HepG2 (cell line): ENCODE results near the gene TMTC2. TPM values are rescaled to one million over a fixed set of nuclear protein-coding genes. Genes with fewer than 3 reads are reported as not detected.

Source experiments
- ATAC-seq: fragments of 200-7000 bp; cut with Tn5 transposase; 3 replicates; pipeline ENCODE4 v1.9.1; 2020; ENCODE audit warnings: mild to moderate bottlenecking, moderate library complexity
- BruUV-seq: library from RNA; stranded (reverse); fragments of 400-500 nt; replicated peaks from 2 replicates; lab custom pipeline; 2021; lab: Mats Ljungman, UMichigan
- CTCF ChIA-PET: fragments of 300-600 bp; formaldehyde crosslinking; extraction: SDS; loops from one replicate; lab custom pipeline; 2021; ENCODE audit warnings: low total read pairs, inconsistent platforms, low intra/inter-chr PET ratio; lab: Yijun Ruan, JAX
- POLR2A ChIA-PET: fragments of 350-600 bp; sonication (Branson Sonifier 250); formaldehyde crosslinking; loops from one replicate; lab custom pipeline; 2020; ENCODE audit warnings: antibody characterized with exemption, inconsistent platforms; lab: Yijun Ruan, JAX
- DNase-seq: peaks from one replicate; pipeline ENCODE4 v3.0.0-alpha.2; 2015; ENCODE audit warnings: low spot score
- FAIRE-seq: peaks from 3 replicates; lab custom pipeline; 2011; peaks lifted over from hg19 to GRCh38; lab: Jason Lieb, UNC
- H2AFZ ChIP-seq: one replicate; pipeline ENCODE4 v1.6.1; 2011; ENCODE audit warnings: low read length, inconsistent platforms
- H3K27ac ChIP-seq: fragments of 300-600 bp; 3 replicates; pipeline ENCODE4 v1.8.0; 2011; ENCODE audit warnings: mixed run types, mild to moderate bottlenecking, mixed read lengths, low read length, inconsistent platforms; ENCODE audit not compliant: insufficient read depth; ENCODE audit errors: extremely low read length
- H3K27me3 ChIP-seq, 2 experiments: fragments of 200-600 bp in 1 of 2; 2 replicates in 1 of 2; 3 replicates in 1 of 2; pipeline versions ENCODE4 v1.6.0 to v1.8.0; 2011; ENCODE audit warnings: low read length in 2 of 2, mild to moderate bottlenecking in 2 of 2, moderate library complexity in 2 of 2, inconsistent platforms in 1 of 2; ENCODE audit not compliant: insufficient read depth in 2 of 2, control insufficient read depth in 1 of 2
- H3K36me3 ChIP-seq, 2 experiments: fragments of 200-600 bp in 1 of 2; replicated peaks in 1 of 2; 2 replicates in 1 of 2; 3 replicates in 1 of 2; pipeline versions ENCODE4 v1.5.1 to v1.8.0; 2011; ENCODE audit warnings: low read length in 2 of 2, inconsistent platforms in 1 of 2; ENCODE audit not compliant: insufficient read depth in 2 of 2, control insufficient read depth in 1 of 2
- H3K4me1 ChIP-seq: 2 replicates; pipeline ENCODE4 v1.5.1; 2012; ENCODE audit warnings: low read length, inconsistent platforms; ENCODE audit not compliant: insufficient read depth
- H3K4me2 ChIP-seq: 2 replicates; pipeline ENCODE4 v1.6.0; 2011; ENCODE audit warnings: low read depth, low read length, inconsistent platforms
- H3K4me3 ChIP-seq, 3 experiments: fragments of 200-600 bp in 1 of 3; sonication (generic), shearing (Covaris generic) in 1 of 3; replicated peaks in 1 of 3; 2 replicates each; pipeline ENCODE4 v1.5.1; 2011 to 2016; ENCODE audit warnings: low read length in 3 of 3, inconsistent platforms in 2 of 3, low read depth in 2 of 3, mild to moderate bottlenecking in 2 of 3, control low read depth in 1 of 3, mixed read lengths in 1 of 3; ENCODE audit not compliant: insufficient read depth in 1 of 3
- H3K79me2 ChIP-seq: one replicate; pipeline ENCODE4 v1.6.1; 2011; ENCODE audit warnings: low read length, inconsistent platforms; ENCODE audit not compliant: insufficient read depth
- H3K9ac ChIP-seq: 2 replicates; pipeline ENCODE4 v1.6.0; 2011; ENCODE audit warnings: mild to moderate bottlenecking, low read depth, low read length, inconsistent platforms; ENCODE audit not compliant: insufficient read depth
- H3K9me3 ChIP-seq: 2 replicates; pipeline ENCODE4 v1.5.1; 2012; ENCODE audit warnings: mild to moderate bottlenecking, low read length
- H4K20me1 ChIP-seq: 2 replicates; pipeline ENCODE4 v1.6.0; 2011; ENCODE audit warnings: inconsistent platforms, mild to moderate bottlenecking, low read length, moderate library complexity; ENCODE audit not compliant: insufficient read depth
- FOXJ3 ChIP-seq: sonication (generic); formaldehyde crosslinking; IDR thresholded peaks from 2 replicates; pipeline ENCODE4 v1.4.0; 2020; ENCODE audit warnings: missing genetic modification reagents, mild to moderate bottlenecking, borderline replicate concordance
- MIER2 ChIP-seq: IDR thresholded peaks from 2 replicates; pipeline ENCODE4 v1.6.1; 2016; ENCODE audit warnings: missing biosample characterization, missing genetic modification reagents
- MXD4 ChIP-seq: IDR thresholded peaks from 2 replicates; pipeline ENCODE4 v1.6.1; 2016; ENCODE audit warnings: mild to moderate bottlenecking, missing biosample characterization, missing genetic modification reagents
- NR2F2 ChIP-seq: IDR thresholded peaks from 2 replicates; pipeline ENCODE4 v1.6.1; 2012; ENCODE audit warnings: low read depth, inconsistent platforms, borderline replicate concordance
- ZNF337 ChIP-seq: sonication (generic); formaldehyde crosslinking; IDR thresholded peaks from 2 replicates; pipeline ENCODE4 v1.5.1; 2020; ENCODE audit warnings: missing genetic modification reagents, low read depth, mild to moderate bottlenecking, borderline replicate concordance
- ZNF567 ChIP-seq: sonication (generic); formaldehyde crosslinking; IDR thresholded peaks from 2 replicates; pipeline ENCODE4 v1.8.1; 2023; ENCODE audit warnings: mild to moderate bottlenecking, missing genetic modification reagents, borderline replicate concordance
- ZNF678 ChIP-seq: sonication (generic); formaldehyde crosslinking; IDR thresholded peaks from 2 replicates; pipeline ENCODE4 v1.4.0; 2020; ENCODE audit warnings: mild to moderate bottlenecking, missing genetic modification reagents
- ZNF883 ChIP-seq: sonication (generic); formaldehyde crosslinking; IDR thresholded peaks from 2 replicates; pipeline ENCODE4 v1.5.1; 2020; ENCODE audit warnings: mild to moderate bottlenecking, missing genetic modification reagents; ENCODE audit errors: not compliant biosample characterization
- WGBS: methylation state at CpG from one replicate; pipeline ENCODE4 v1.1.6; 2017; ENCODE audit warnings: low lambda C conversion rate; 5-methylcytosine and 5-hydroxymethylcytosine counted together
- in situ Hi-C: cut with HindIII; loops from 2 replicates; pipeline ENCODE4 v1.10.0; 2017; ENCODE audit warnings: low pct_unique_long_range_greater_than_20kb; ENCODE audit not compliant: extremely low pct_ligation_motif_present
- intact Hi-C: fragments of 100-400 bp; cut with micrococcal nuclease; formaldehyde crosslinking; loops from one replicate; pipeline ENCODE4 v1.10.0; 2022; ENCODE audit not compliant: unreplicated experiment
- polyA plus RNA-seq, 8 experiments: library from polyadenylated mRNA; depleted of rRNA in 3 of 8; stranded (reverse) in 7 of 8; unstranded in 1 of 8; fragments of >200 nt; fragmentation: Illumina TruSeq in 4 of 8; extraction: Trizol in 4 of 8; gene quantifications; 2 replicates each; pipeline versions ENCODE4 v1.2.1 to v1.2.3, GENCODE V29; 2011 to 2016; ENCODE audit warnings: low read depth in 4 of 8, missing spikeins in 1 of 8, mixed read lengths in 1 of 8; ENCODE audit not compliant: insufficient read depth in 1 of 8
- total RNA-seq, 5 experiments: library from RNA; depleted of rRNA; stranded (reverse); fragments of >200 nt; fragmentation: Illumina TruSeq; extraction: Trizol; gene quantifications; 2 replicates each; pipeline ENCODE4 v1.2.3, GENCODE V29; 2016; ENCODE audit warnings: low read depth in 1 of 5

Gene TMTC2
- total and polyA plus RNA-seq, 2 of the 13 experiments (the other 11 are each of a cell fraction or from before 2014, with no cell fraction given): 0.55 to 0.63 TPM

DNA sequence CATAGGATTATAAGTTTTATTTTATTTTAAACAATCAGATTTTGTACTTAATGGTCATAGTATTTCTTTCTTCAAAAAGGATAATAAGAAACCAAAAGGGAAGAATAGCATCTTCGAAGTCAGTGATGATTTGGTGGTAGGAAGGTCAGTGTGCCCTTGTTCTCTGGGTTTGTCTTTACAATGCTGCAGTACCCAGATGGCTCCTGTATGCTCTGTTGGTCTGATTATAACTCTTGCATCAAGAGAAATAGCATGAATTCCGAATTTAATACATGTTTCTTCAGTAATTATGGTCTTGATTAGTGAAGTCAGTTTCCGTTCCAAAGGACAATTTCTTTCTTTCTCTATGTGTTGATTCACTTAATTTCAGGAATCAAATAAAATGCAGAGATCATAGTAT is 180.2 kb downstream of the TMTC2 start:
- in situ Hi-C loops: no loop called here
- DNase-seq (no peak), ATAC-seq (no peak)
- H3K27me3 ChIP-seq: no peaks in the 10 kb centered on the region
- BruUV-seq: no TSS peak
- WGBS: 2% methylated on average over 3 of the region's 3 CpGs
- intact Hi-C loops: no loop called here
- no peaks in the 10 kb centered on the region for H3K79me2 ChIP-seq
- H3K9ac ChIP-seq: no peak overlapping the region
- no peak overlapping the region for H3K4me3 ChIP-seq
- no peaks in the 10 kb centered on the region for H3K36me3 ChIP-seq
- H2AFZ ChIP-seq: no peak overlapping the region
- CTCF ChIA-PET: no interaction called here
- no peaks in the 10 kb centered on the region for H4K20me1 ChIP-seq
- H3K27ac ChIP-seq: no peak overlapping the region
- TF ChIP-seq ZNF883 (CRISPR knock-in tag): no peak
- TF ChIP-seq MXD4: no peak
- TF ChIP-seq, all 625 proteins: peak for 0
- POLR2A ChIA-PET: no interaction called here
- no peaks in the 10 kb centered on the region for H3K4me1 ChIP-seq
- H3K4me2 ChIP-seq: no peak overlapping the region
- FAIRE-seq: no peak
- H3K9me3 ChIP-seq: no peaks in the 10 kb centered on the region

DNA sequence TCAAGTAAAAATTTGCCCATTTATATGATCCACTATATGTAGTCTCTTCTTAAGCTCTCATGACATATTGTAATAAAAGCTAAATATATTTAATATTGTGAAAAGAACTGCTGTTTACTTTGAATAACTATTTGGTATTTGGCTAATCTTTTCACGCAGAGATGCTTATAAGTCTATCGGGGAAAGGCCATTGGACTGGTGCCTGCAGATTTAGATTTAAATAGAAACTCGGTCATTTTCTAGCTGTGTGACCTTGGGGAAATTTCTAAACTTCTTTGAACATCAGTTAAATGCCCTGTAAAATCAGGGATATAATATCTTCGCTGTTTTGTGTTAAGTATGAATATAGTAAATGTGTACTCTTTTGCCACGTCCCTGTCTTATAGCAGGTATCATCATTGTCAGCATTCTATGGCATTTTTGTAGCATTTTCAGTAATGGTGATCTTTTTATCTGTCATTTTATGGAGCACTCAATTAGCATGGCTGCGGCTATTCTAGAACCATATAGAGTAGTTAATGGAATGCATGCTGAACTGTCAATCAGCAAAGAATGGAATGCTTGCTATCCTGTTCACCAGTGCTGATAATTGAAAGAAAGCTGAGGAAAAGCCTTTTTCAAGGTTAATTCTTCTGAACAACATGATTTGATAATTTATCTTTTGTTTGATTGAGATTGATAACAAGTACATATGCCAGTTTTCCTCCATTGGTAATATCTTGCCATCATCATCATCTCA is 181.2 kb downstream of the TMTC2 start:
- H3K4me3 ChIP-seq: no peak overlapping the region
- H3K4me1 ChIP-seq: no peaks in the 10 kb centered on the region
- no TSS peak for BruUV-seq
- ChIA-PET POLR2A (no interaction called here), CTCF (no interaction called here)
- FAIRE-seq: no peak
- H3K27ac ChIP-seq: no peak overlapping the region
- intact Hi-C loops: no loop called here
- no peaks in the 10 kb centered on the region for H3K79me2 ChIP-seq
- DNase-seq: no peak
- H3K9me3 ChIP-seq: no peaks in the 10 kb centered on the region
- WGBS: 21% methylated on average over 6 of the region's 6 CpGs
- H2AFZ ChIP-seq: no peak overlapping the region
- no peak overlapping the region for H3K9ac ChIP-seq
- in situ Hi-C loops: no loop called here
- no peaks in the 10 kb centered on the region for H3K36me3 ChIP-seq
- no peak overlapping the region for H3K4me2 ChIP-seq
- no peaks in the 10 kb centered on the region for H3K27me3 ChIP-seq
- TF ChIP-seq NR2F2 (no peak), FOXJ3 (CRISPR knock-in tag) (no peak), MIER2 (CRISPR knock-in tag) (no peak), ZNF567 (CRISPR knock-in tag) (no peak), ZNF678 (CRISPR knock-in tag) (no peak), ZNF337 (CRISPR knock-in tag) (no peak)
- ATAC-seq: no peak
- no peaks in the 10 kb centered on the region for H4K20me1 ChIP-seq
